Astrocyte of the cerebellum (primary cell): Measurements from ENCODE around the gene DCAF12L1.

Source experiments
- DNase-seq: peaks from one replicate; pipeline ENCODE4 v3.0.0-alpha.2; 2011; ENCODE audit warnings: low read depth
- H3K4me3 ChIP-seq: 2 replicates; pipeline ENCODE4 v1.5.1; 2011; ENCODE audit warnings: mild to moderate bottlenecking, low read depth, low read length, moderate library complexity
- in situ Hi-C: cut with HindIII; loops from 2 replicates; pipeline ENCODE4 v1.10.0; 2017; ENCODE audit warnings: low sequenced_read_pairs
- TF ChIP-seq, protein P1 (sequence below): IDR thresholded peaks from 2 replicates; pipeline ENCODE4 v1.5.1; 2012; ENCODE audit warnings: low read length, low read depth, moderate library complexity, mild to moderate bottlenecking; ENCODE audit errors: missing control alignments

The DCAF12L1 gene

DNA sequence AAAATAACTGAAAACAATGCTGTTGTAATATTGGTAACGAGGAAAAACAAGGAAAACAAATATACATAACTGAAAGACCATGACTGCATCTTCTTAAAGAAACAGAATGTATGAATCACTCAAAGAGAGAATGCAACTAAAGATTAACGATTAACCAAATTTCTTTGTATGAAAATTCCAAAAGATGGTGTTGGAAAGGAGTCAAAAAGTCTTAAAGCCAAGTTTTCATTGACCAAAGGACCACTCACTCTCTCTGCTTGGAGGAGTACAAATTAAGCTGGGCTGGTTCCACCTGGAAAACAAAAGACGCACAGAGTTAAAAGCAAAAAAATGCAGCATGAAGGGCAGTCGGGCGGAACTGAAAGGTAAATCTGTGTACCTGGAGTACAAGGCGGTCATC lies 1.8 kb downstream of the DCAF12L1 start:
- DNase-seq: no peak
- no peak overlapping the region for H3K4me3 ChIP-seq
- in situ Hi-C loops: no loop called here
- TF ChIP-seq, protein P1, sequence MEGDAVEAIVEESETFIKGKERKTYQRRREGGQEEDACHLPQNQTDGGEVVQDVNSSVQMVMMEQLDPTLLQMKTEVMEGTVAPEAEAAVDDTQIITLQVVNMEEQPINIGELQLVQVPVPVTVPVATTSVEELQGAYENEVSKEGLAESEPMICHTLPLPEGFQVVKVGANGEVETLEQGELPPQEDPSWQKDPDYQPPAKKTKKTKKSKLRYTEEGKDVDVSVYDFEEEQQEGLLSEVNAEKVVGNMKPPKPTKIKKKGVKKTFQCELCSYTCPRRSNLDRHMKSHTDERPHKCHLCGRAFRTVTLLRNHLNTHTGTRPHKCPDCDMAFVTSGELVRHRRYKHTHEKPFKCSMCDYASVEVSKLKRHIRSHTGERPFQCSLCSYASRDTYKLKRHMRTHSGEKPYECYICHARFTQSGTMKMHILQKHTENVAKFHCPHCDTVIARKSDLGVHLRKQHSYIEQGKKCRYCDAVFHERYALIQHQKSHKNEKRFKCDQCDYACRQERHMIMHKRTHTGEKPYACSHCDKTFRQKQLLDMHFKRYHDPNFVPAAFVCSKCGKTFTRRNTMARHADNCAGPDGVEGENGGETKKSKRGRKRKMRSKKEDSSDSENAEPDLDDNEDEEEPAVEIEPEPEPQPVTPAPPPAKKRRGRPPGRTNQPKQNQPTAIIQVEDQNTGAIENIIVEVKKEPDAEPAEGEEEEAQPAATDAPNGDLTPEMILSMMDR: no peak

DNA sequence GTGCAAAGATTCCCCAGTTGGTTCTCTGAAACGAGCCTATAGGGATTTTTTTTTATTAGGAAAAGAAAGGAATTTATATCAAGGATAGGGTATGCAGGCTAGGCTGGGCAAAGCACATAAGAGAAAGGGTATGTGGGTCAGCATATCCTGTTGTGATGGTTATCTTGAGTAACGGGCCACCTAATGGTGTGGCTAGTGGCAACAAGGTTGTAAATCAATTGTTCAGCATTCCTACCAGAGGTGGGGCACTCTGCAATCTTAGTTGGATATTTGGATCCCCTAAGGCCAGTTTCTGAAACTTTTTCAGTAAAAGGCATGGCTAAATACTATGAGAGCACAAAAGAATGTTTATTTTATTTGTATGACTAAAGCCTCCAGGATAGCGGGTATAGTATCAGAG lies 42.7 kb downstream of the DCAF12L1 start:
- TF ChIP-seq, protein P1: no peak
- in situ Hi-C loops: no loop called here
- DNase-seq: no peak
- H3K4me3 ChIP-seq: no peak overlapping the region
